ENCODE results near the gene PLA2G6.

GRCh38 chr22:38075105-38075825 lies 106.4 kb downstream of the PLA2G6 start:
- TF ChIP-seq POLR2A (IDR thresholded peaks at IDR 0.05), result no peak
- no peak for TF ChIP-seq CTCF (IDR thresholded peaks at IDR 0.05)
- TF ChIP-seq EP300 (IDR thresholded peaks at IDR 0.05), result no peak

All from ovary (tissue), 3 donors.